C4-2B (cell line): ENCODE data around the gene E2F6.

ENCODE experiments used
- ZFX ChIP-seq: fragments of 450-650 bp; IDR thresholded peaks from 2 replicates; pipeline ENCODE4 v1.6.1; 2017
- TF ChIP-seq, protein P1 (sequence below): fragments of 450-650 bp; conservative IDR thresholded peaks from 2 replicates; pipeline ENCODE4 v1.5.1; 2017; ENCODE audit warnings: mild to moderate bottlenecking

DNA sequence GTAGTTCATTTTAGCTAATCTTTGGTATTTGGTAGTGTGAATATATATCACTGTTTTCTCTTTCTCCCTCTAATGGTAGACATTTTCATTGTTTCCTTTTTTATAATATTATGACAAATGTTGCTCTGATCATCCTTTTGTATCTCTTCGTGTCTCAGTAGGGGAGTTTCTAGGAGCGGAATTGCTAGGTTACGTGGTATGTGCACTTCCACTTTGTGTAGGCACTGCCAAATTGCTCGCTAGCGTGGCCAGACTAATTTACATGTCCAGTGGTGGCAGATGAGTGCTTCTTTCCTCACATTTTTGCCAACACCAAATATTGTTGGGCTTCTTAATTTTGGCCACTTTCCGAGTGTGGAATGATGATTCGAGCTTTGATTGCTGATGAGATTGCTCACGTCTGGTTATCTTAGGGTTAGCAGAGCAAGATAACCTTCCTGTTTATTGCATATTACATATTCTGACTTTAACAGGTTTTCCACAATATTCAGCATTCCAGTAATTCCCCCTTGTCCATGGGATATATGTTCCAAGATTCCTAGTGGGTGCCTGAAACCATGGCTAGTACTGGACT, 37.5 kb upstream of the E2F6 start:
- TF ChIP-seq, protein P1, sequence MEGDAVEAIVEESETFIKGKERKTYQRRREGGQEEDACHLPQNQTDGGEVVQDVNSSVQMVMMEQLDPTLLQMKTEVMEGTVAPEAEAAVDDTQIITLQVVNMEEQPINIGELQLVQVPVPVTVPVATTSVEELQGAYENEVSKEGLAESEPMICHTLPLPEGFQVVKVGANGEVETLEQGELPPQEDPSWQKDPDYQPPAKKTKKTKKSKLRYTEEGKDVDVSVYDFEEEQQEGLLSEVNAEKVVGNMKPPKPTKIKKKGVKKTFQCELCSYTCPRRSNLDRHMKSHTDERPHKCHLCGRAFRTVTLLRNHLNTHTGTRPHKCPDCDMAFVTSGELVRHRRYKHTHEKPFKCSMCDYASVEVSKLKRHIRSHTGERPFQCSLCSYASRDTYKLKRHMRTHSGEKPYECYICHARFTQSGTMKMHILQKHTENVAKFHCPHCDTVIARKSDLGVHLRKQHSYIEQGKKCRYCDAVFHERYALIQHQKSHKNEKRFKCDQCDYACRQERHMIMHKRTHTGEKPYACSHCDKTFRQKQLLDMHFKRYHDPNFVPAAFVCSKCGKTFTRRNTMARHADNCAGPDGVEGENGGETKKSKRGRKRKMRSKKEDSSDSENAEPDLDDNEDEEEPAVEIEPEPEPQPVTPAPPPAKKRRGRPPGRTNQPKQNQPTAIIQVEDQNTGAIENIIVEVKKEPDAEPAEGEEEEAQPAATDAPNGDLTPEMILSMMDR = no peak
- TF ChIP-seq ZFX = no peak
